HepG2 (cell line): ENCODE measurements around the gene OR2A2. TPM values are rescaled to one million over a fixed set of nuclear protein-coding genes. Genes with fewer than 3 reads are reported as not detected.
A peak's percentile ranks its signal among the peaks of the same experiment; 100 is the strongest.

Source experiments
- ELF1 ChIP-seq: sonication (generic); formaldehyde crosslinking; IDR thresholded peaks from 2 replicates; pipeline ENCODE4 v1.4.0; 2020; ENCODE audit warnings: missing genetic modification reagents
- IRF1 ChIP-seq: sonication (generic); formaldehyde crosslinking; IDR thresholded peaks from 2 replicates; pipeline ENCODE4 v1.4.0; 2020; ENCODE audit warnings: low read depth, mild to moderate bottlenecking, missing genetic modification reagents
- KAT7 ChIP-seq: IDR thresholded peaks from 2 replicates; pipeline ENCODE4 v1.6.1; 2018; ENCODE audit warnings: borderline replicate concordance, missing compliant biosample characterization
- PHF20 ChIP-seq: sonication (generic); formaldehyde crosslinking; IDR thresholded peaks from 2 replicates; pipeline ENCODE4 v1.5.0; 2020; ENCODE audit warnings: mild to moderate bottlenecking, missing genetic modification reagents
- SMC3 ChIP-seq: IDR thresholded peaks from 2 replicates; pipeline ENCODE4 v1.6.1; 2011; ENCODE audit warnings: low read length, improper control_type of control experiment
- SNAPC4 ChIP-seq: sonication (generic); formaldehyde crosslinking; IDR thresholded peaks from 2 replicates; pipeline ENCODE4 v1.4.0; 2020; ENCODE audit warnings: mild to moderate bottlenecking, missing genetic modification reagents
- STAG1 ChIP-seq: sonication (generic); formaldehyde crosslinking; IDR thresholded peaks from 2 replicates; pipeline ENCODE4 v1.4.0; 2020; ENCODE audit warnings: missing genetic modification reagents
- TFAP4 ChIP-seq: sonication (generic); IDR thresholded peaks from 2 replicates; pipeline ENCODE4 v1.6.1; 2016; ENCODE audit warnings: low read depth, borderline replicate concordance
- ZMYM4 ChIP-seq: sonication (generic); formaldehyde crosslinking; IDR thresholded peaks from 2 replicates; pipeline ENCODE4 v1.8.1; 2023; ENCODE audit warnings: mild to moderate bottlenecking, missing genetic modification reagents
- ZNF782 ChIP-seq: sonication (generic); formaldehyde crosslinking; IDR thresholded peaks from 2 replicates; pipeline ENCODE4 v1.4.0; 2020; ENCODE audit warnings: missing genetic modification reagents, mild to moderate bottlenecking, borderline replicate concordance
- polyA plus RNA-seq, 8 experiments: library from polyadenylated mRNA; depleted of rRNA in 3 of 8; stranded (reverse) in 7 of 8; unstranded in 1 of 8; fragments of >200 nt; fragmentation: Illumina TruSeq in 4 of 8; extraction: Trizol in 4 of 8; gene quantifications; 2 replicates each; pipeline versions ENCODE4 v1.2.1 to v1.2.3, GENCODE V29; 2011 to 2016; ENCODE audit warnings: low read depth in 4 of 8, missing spikeins in 1 of 8, mixed read lengths in 1 of 8; ENCODE audit not compliant: insufficient read depth in 1 of 8
- total RNA-seq, 5 experiments: library from RNA; depleted of rRNA; stranded (reverse); fragments of >200 nt; fragmentation: Illumina TruSeq; extraction: Trizol; gene quantifications; 2 replicates each; pipeline ENCODE4 v1.2.3, GENCODE V29; 2016; ENCODE audit warnings: low read depth in 1 of 5
- TF ChIP-seq, protein P1 (sequence below): sonication (generic); formaldehyde crosslinking; conservative IDR thresholded peaks from 2 replicates; pipeline ENCODE4 v1.8.0; 2022; ENCODE audit warnings: missing genetic modification reagents
- TF ChIP-seq, protein P2 (sequence below): IDR thresholded peaks from 2 replicates; pipeline ENCODE4 v1.6.1; 2012; ENCODE audit warnings: inconsistent platforms
- TF ChIP-seq, protein P3 (sequence below): sonication (generic); formaldehyde crosslinking; IDR thresholded peaks from 2 replicates; pipeline ENCODE4 v1.8.1; 2023; ENCODE audit warnings: mild to moderate bottlenecking, moderate library complexity, missing genetic modification reagents
- TF ChIP-seq, protein P4 (sequence below), 2 experiments: sonication (generic) in 1 of 2; formaldehyde crosslinking in 1 of 2; IDR thresholded peaks; 2 replicates each; pipeline versions ENCODE4 v1.4.0 to v1.6.1; 2018 to 2020; ENCODE audit warnings: missing genetic modification reagents in 2 of 2, borderline replicate concordance in 1 of 2, low read depth in 1 of 2, mild to moderate bottlenecking in 1 of 2, missing biosample characterization in 1 of 2

Gene OR2A2
- total and polyA plus RNA-seq, 2 of the 13 experiments (the other 11 are each of a cell fraction or from before 2014, with no cell fraction given): not detected

GRCh38 chr7:144127714-144128334 is 18.4 kb downstream of the OR2A2 start (continued):
- TF ChIP-seq SNAPC4 (CRISPR knock-in tag) (no peak), TFAP4 (peak; percentile 87), KAT7 (CRISPR knock-in tag) (no peak), SMC3 (peak; percentile 66), IRF1 (CRISPR knock-in tag) (no peak), ELF1 (CRISPR knock-in tag) (peak; percentile 39; the same call in 1 of the 2 replicates), STAG1 (CRISPR knock-in tag) (peak; percentile 91), ZMYM4 (peak; percentile 46), ZNF782 (CRISPR knock-in tag) (no peak), PHF20 (CRISPR knock-in tag) (no peak)
- TF ChIP-seq, protein P1, sequence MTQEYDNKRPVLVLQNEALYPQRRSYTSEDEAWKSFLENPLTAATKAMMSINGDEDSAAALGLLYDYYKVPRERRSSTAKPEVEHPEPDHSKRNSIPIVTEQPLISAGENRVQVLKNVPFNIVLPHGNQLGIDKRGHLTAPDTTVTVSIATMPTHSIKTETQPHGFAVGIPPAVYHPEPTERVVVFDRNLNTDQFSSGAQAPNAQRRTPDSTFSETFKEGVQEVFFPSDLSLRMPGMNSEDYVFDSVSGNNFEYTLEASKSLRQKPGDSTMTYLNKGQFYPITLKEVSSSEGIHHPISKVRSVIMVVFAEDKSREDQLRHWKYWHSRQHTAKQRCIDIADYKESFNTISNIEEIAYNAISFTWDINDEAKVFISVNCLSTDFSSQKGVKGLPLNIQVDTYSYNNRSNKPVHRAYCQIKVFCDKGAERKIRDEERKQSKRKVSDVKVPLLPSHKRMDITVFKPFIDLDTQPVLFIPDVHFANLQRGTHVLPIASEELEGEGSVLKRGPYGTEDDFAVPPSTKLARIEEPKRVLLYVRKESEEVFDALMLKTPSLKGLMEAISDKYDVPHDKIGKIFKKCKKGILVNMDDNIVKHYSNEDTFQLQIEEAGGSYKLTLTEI (CRISPR knock-in tag): no peak
- TF ChIP-seq, protein P2, sequence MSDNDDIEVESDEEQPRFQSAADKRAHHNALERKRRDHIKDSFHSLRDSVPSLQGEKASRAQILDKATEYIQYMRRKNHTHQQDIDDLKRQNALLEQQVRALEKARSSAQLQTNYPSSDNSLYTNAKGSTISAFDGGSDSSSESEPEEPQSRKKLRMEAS: 0 out of 2 replicates have a peak, but pooled peaks have one; percentile 21
- TF ChIP-seq, protein P3, sequence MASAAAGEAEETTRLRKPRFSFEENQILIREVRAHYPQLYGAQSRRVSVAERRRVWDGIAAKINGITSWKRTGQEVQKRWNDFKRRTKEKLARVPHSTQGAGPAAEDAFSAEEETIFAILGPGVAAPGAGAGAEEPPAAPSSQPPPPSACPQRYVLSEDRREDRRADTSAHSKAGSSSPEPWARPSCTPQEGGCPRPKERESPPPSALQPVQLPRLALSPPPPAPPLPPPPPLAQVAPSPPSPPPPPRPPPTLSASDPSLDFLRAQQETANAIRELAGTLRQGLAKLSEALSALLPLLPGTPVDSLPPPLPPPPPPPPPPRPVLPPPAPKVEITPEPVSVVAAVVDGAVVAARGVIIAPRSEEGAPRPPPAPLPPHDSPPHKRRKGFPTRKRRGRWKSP (CRISPR knock-in tag): no peak
- TF ChIP-seq, protein P4, sequence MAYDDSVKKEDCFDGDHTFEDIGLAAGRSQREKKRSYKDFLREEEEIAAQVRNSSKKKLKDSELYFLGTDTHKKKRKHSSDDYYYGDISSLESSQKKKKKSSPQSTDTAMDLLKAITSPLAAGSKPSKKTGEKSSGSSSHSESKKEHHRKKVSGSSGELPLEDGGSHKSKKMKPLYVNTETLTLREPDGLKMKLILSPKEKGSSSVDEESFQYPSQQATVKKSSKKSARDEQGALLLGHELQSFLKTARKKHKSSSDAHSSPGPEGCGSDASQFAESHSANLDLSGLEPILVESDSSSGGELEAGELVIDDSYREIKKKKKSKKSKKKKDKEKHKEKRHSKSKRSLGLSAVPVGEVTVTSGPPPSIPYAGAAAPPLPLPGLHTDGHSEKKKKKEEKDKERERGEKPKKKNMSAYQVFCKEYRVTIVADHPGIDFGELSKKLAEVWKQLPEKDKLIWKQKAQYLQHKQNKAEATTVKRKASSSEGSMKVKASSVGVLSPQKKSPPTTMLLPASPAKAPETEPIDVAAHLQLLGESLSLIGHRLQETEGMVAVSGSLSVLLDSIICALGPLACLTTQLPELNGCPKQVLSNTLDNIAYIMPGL (CRISPR knock-in tag; IDR thresholded peaks at IDR 0.05; ENCODE audit: borderline replicate concordance in 1 of 2, low read depth in 1 of 2): 0 out of 4 replicates have a peak, but pooled peaks of 1 of the 2 experiments have one; percentile 33
